PC-3 (cell line): Measurements from ENCODE around the gene PDE9A. TPM values are rescaled to one million over a fixed set of nuclear protein-coding genes. Genes with fewer than 3 reads are reported as not detected.

Experiments used
- ATAC-seq: fragments of 200-7000 bp; cut with Tn5 transposase; 2 replicates; pipeline ENCODE4 v1.9.1; 2020; ENCODE audit warnings: mild to moderate bottlenecking, moderate library complexity
- BruUV-seq: library from RNA; stranded (reverse); fragments of 400-500 nt; replicated peaks from 2 replicates; lab custom pipeline; 2021; lab: Mats Ljungman, UMichigan
- CTCF ChIA-PET: fragments of 300-600 bp; sonication (Branson Sonifier 250); formaldehyde crosslinking; loops from one replicate; lab custom pipeline; 2022; ENCODE audit warnings: antibody characterized with exemption; lab: Charles Lee
- POLR2A ChIA-PET: fragments of 300-600 bp; sonication (Branson Sonifier 250); formaldehyde crosslinking; loops from one replicate; lab custom pipeline; 2022; ENCODE audit warnings: antibody characterized with exemption; ENCODE audit not compliant: unreplicated experiment; lab: Charles Lee
- DNase-seq: peaks from one replicate; pipeline ENCODE4 v3.0.0-alpha.2; 2015
- H2AFZ ChIP-seq: fragments of 300-600 bp; sonication (generic); 2 replicates; pipeline ENCODE4 v1.6.0; 2016; ENCODE audit warnings: antibody characterized with exemption, low read length
- H3F3A ChIP-seq: fragments of 300-600 bp; sonication (generic); one replicate; pipeline ENCODE4 v1.6.0; 2017; ENCODE audit warnings: antibody characterized with exemption, low read length, control low read depth, mild to moderate bottlenecking; ENCODE audit not compliant: unreplicated experiment
- H3K27ac ChIP-seq: fragments of 300-600 bp; sonication (generic); 2 replicates; pipeline ENCODE4 v1.5.1; 2016; ENCODE audit warnings: mild to moderate bottlenecking, low read length
- H3K27me3 ChIP-seq: fragments of 300-600 bp; sonication (generic); 2 replicates; pipeline ENCODE4 v1.6.1; 2016; ENCODE audit warnings: low read length, mixed read lengths
- H3K36me3 ChIP-seq: fragments of 300-600 bp; sonication (generic); 2 replicates; pipeline ENCODE4 v1.6.1; 2016; ENCODE audit warnings: low read depth, mixed run types, low read length, mixed read lengths
- H3K4me1 ChIP-seq: fragments of 300-600 bp; sonication (generic); 2 replicates; pipeline ENCODE4 v1.5.1; 2016; ENCODE audit warnings: low read length; ENCODE audit not compliant: insufficient read depth
- H3K4me2 ChIP-seq: fragments of 300-600 bp; sonication (generic); 2 replicates; pipeline ENCODE4 v1.6.0; 2016; ENCODE audit warnings: low read length
- H3K4me3 ChIP-seq: fragments of 300-600 bp; sonication (generic); 2 replicates; pipeline ENCODE4 v1.5.1; 2016; ENCODE audit warnings: mild to moderate bottlenecking, low read length, mixed read lengths
- H3K79me2 ChIP-seq: fragments of 300-600 bp; sonication (generic); 2 replicates; pipeline ENCODE4 v1.6.1; 2017; ENCODE audit warnings: low read length, mixed read lengths
- H3K9ac ChIP-seq: fragments of 300-600 bp; sonication (generic); 2 replicates; pipeline ENCODE4 v1.6.0; 2016; ENCODE audit warnings: mild to moderate bottlenecking, low read length
- H3K9me2 ChIP-seq: fragments of 300-600 bp; sonication (generic); replicated peaks from 2 replicates; pipeline ENCODE4 v1.6.1; 2016; ENCODE audit warnings: mixed run types, low read length, mixed read lengths
- H3K9me3 ChIP-seq: fragments of 300-600 bp; sonication (generic); 2 replicates; pipeline ENCODE4 v1.6.1; 2016; ENCODE audit warnings: low read length, mixed read lengths
- H4K20me1 ChIP-seq: fragments of 300-600 bp; sonication (generic); 2 replicates; pipeline ENCODE4 v1.6.1; 2016; ENCODE audit warnings: low read length, mixed read lengths
- CTCF ChIP-seq: fragments of 300-600 bp; sonication (generic); conservative IDR thresholded peaks from 2 replicates; pipeline ENCODE4 v1.5.1; 2017; ENCODE audit warnings: antibody characterized with exemption, low read depth, mild to moderate bottlenecking, low read length
- EZH2 ChIP-seq: fragments of 300-600 bp; sonication (generic); IDR thresholded peaks from one replicate; pipeline ENCODE4 v1.6.1; 2017; ENCODE audit warnings: antibody characterized with exemption, mild to moderate bottlenecking, low read length; ENCODE audit not compliant: unreplicated experiment
- EZH2phosphoT487 ChIP-seq: fragments of 300-600 bp; sonication (generic); IDR thresholded peaks from 2 replicates; pipeline ENCODE4 v1.6.1; 2018; ENCODE audit warnings: mild to moderate bottlenecking, antibody characterized with exemption, low read length, borderline replicate concordance
- intact Hi-C: fragments of 100-400 bp; cut with micrococcal nuclease; formaldehyde crosslinking; loops from 2 replicates; pipeline ENCODE4 v1.9.0; 2023
- total RNA-seq: library from RNA; depleted of rRNA; stranded (reverse); fragments of >200 nt; gene quantifications from 2 replicates; pipeline ENCODE4 v1.2.3, GENCODE V29; 2014

PDE9A gene
- total RNA-seq, 1 experiment from 2014 or later = 0.33 TPM

- Histone ChIP-seq H2AFZ (no peak overlapping the region), H3K79me2 (no peaks in the 10 kb centered on the region), H3K4me1 (no peaks in the 10 kb centered on the region), H3F3A (no peaks in the 10 kb centered on the region), H3K27ac (no peak overlapping the region), H4K20me1 (no peaks in the 10 kb centered on the region), H3K36me3 (no peaks in the 10 kb centered on the region), H3K27me3 (no peaks in the 10 kb centered on the region), H3K4me3 (no peak overlapping the region), H3K9ac (no peak overlapping the region), H3K9me2 (no peaks in the 10 kb centered on the region), H3K4me2 (no peak overlapping the region), H3K9me3 (no peaks in the 10 kb centered on the region)
- TF ChIP-seq EZH2phosphoT487 (no peak), CTCF (no peak)
- no TSS peak for BruUV-seq
- intact Hi-C loops = no loop called here
- POLR2A ChIA-PET = no interaction called here
- no peak for ATAC-seq
- DNase-seq = no peak
- CTCF ChIA-PET = no interaction called here
Observed at GRCh38 chr21:42745511-42746239, 92.3 kb downstream of the PDE9A start.

GRCh38 chr21:42746240-42746592 is 92.8 kb downstream of the PDE9A start:
- Histone ChIP-seq H3K9me3 (no peaks in the 10 kb centered on the region), H2AFZ (no peak overlapping the region), H3K4me2 (no peak overlapping the region), H3K4me1 (no peaks in the 10 kb centered on the region), H3K27ac (no peak overlapping the region), H3K4me3 (no peak overlapping the region), H4K20me1 (no peaks in the 10 kb centered on the region), H3K79me2 (no peaks in the 10 kb centered on the region), H3K9ac (no peak overlapping the region), H3K9me2 (no peaks in the 10 kb centered on the region), H3K36me3 (no peaks in the 10 kb centered on the region), H3K27me3 (no peaks in the 10 kb centered on the region), H3F3A (no peaks in the 10 kb centered on the region)
- ChIA-PET POLR2A (no interaction called here), CTCF (no interaction called here)
- no peak for ATAC-seq
- BruUV-seq = no TSS peak
- no peak for TF ChIP-seq CTCF
- TF ChIP-seq EZH2 = no peak
- TF ChIP-seq EZH2phosphoT487 = no peak
- DNase-seq = no peak
- intact Hi-C loops = no loop called here

- TF ChIP-seq EZH2phosphoT487 = no peak
- no peak for TF ChIP-seq EZH2
- no peak for TF ChIP-seq CTCF
- Histone ChIP-seq H3K4me1 (no peaks in the 10 kb centered on the region), H3K9me3 (no peaks in the 10 kb centered on the region), H3K27me3 (no peaks in the 10 kb centered on the region), H2AFZ (no peak overlapping the region), H3K36me3 (no peaks in the 10 kb centered on the region), H3K9me2 (no peaks in the 10 kb centered on the region), H3K27ac (no peak overlapping the region), H3K4me3 (no peak overlapping the region), H3K9ac (no peak overlapping the region), H3F3A (no peaks in the 10 kb centered on the region), H3K4me2 (no peak overlapping the region), H3K79me2 (no peaks in the 10 kb centered on the region), H4K20me1 (no peaks in the 10 kb centered on the region)
- BruUV-seq = no TSS peak
- intact Hi-C loops = no loop called here
- POLR2A ChIA-PET = no interaction called here
- no peak for ATAC-seq
- no peak for DNase-seq
- CTCF ChIA-PET = no interaction called here
Observed at GRCh38 chr21:42746593-42747275, 93.3 kb downstream of the PDE9A start.
